HCT116 (cell line): ENCODE results near the gene INSRR. TPM values are rescaled to one million over a fixed set of nuclear protein-coding genes. Genes with fewer than 3 reads are reported as not detected.

Experiments
- ATAC-seq: fragments of 200-7000 bp; cut with Tn5 transposase; 2 replicates; pipeline ENCODE4 v1.9.1; 2020; ENCODE audit warnings: mild to moderate bottlenecking, moderate library complexity
- BruUV-seq: library from RNA; stranded (reverse); fragments of 400-500 nt; replicated peaks from 2 replicates; lab custom pipeline; 2021; lab: Mats Ljungman, UMichigan
- CTCF ChIA-PET: fragments of 300-600 bp; sonication (Branson Sonifier 250); formaldehyde crosslinking; loops from one replicate; lab custom pipeline; 2021; ENCODE audit warnings: antibody characterized with exemption; lab: Charles Lee
- POLR2A ChIA-PET: fragments of 300-600, 350-600 bp; sonication (Branson Sonifier 250); formaldehyde crosslinking; loops from one replicate; lab custom pipeline; 2021; ENCODE audit warnings: antibody characterized with exemption; lab: Charles Lee
- RAD21 ChIA-PET, 2 experiments: fragments of 300-600 bp; sonication (Branson Sonifier 250); formaldehyde crosslinking; loops; one replicate each; lab custom pipeline; 2023; ENCODE audit warnings: low total read pairs in 2 of 2; ENCODE audit not compliant: uncharacterized antibody in 2 of 2, unreplicated experiment in 2 of 2, low non-redundant PET in 1 of 2; lab: Charles Lee
- DNase-seq: peaks from one replicate; pipeline ENCODE4 v3.0.0-alpha.2; 2010; ENCODE audit warnings: low read depth, low spot score
- H2AFZ ChIP-seq: fragments of 200-600 bp; shearing (Covaris generic), sonication (generic); 2 replicates; pipeline ENCODE4 v1.6.1; 2017; ENCODE audit warnings: low read depth, mixed run types, mixed read lengths, antibody characterized with exemption, low read length; ENCODE audit not compliant: poor library complexity, severe bottlenecking
- H3K27ac ChIP-seq: 2 replicates; pipeline ENCODE4 v1.5.1; 2012; ENCODE audit warnings: low read depth, low read length
- H3K27me3 ChIP-seq: fragments of 200-600 bp; sonication (generic); 2 replicates; pipeline ENCODE4 v1.6.1; 2016; ENCODE audit warnings: mixed run types, low read length, mixed read lengths; ENCODE audit not compliant: insufficient read depth
- H3K36me3 ChIP-seq, 2 experiments: fragments of 200-500 bp in 1 of 2; fragments of 200-600 bp in 1 of 2; sonication (Bioruptor generic) in 1 of 2; sonication (generic) in 1 of 2; 2 replicates each; pipeline versions ENCODE4 v1.5.1 to v1.6.1; 2014 to 2016; ENCODE audit warnings: low read length in 2 of 2, inconsistent platforms in 1 of 2, mixed read lengths in 1 of 2, mixed run types in 1 of 2; ENCODE audit not compliant: insufficient read depth in 2 of 2, control insufficient read depth in 1 of 2
- H3K4me1 ChIP-seq, 2 experiments: fragments of 200-600 bp in 1 of 2; sonication (generic) in 1 of 2; 2 replicates each; pipeline versions ENCODE4 v1.5.1 to v1.6.1; 2012 to 2017; ENCODE audit warnings: low read length in 2 of 2, inconsistent platforms in 1 of 2, mild to moderate bottlenecking in 1 of 2, mixed read lengths in 1 of 2, mixed run types in 1 of 2, moderate library complexity in 1 of 2; ENCODE audit not compliant: insufficient read depth in 2 of 2, control insufficient read depth in 1 of 2
- H3K4me2 ChIP-seq: fragments of 200-600 bp; sonication (generic); 2 replicates; pipeline ENCODE4 v1.6.1; 2017; ENCODE audit warnings: mixed run types, low read length, mixed read lengths
- H3K4me3 ChIP-seq, 2 experiments: fragments of 200-600 bp in 1 of 2; sonication (generic) in 1 of 2; replicated peaks in 1 of 2; 2 replicates each; pipeline ENCODE4 v1.5.1; 2011 to 2016; ENCODE audit warnings: low read length in 2 of 2, control low read depth in 1 of 2, low read depth in 1 of 2, mild to moderate bottlenecking in 1 of 2, mixed read lengths in 1 of 2, mixed run types in 1 of 2
- H3K79me2 ChIP-seq: fragments of 200-600 bp; sonication (generic); 2 replicates; pipeline ENCODE4 v1.6.1; 2017; ENCODE audit warnings: mild to moderate bottlenecking, mixed run types, low read length, moderate library complexity, mixed read lengths; ENCODE audit not compliant: insufficient read depth
- H3K9ac ChIP-seq: fragments of 200-600 bp; sonication (generic); 2 replicates; pipeline ENCODE4 v1.6.1; 2016; ENCODE audit warnings: low read length, mixed read lengths
- H3K9me2 ChIP-seq: fragments of 200-600 bp; sonication (generic), shearing (Covaris generic); 2 replicates; pipeline ENCODE4 v1.6.1; 2017; ENCODE audit warnings: mixed run types, mild to moderate bottlenecking, moderate library complexity; ENCODE audit not compliant: insufficient read depth
- H3K9me3 ChIP-seq, 2 experiments: fragments of 200-500 bp in 1 of 2; fragments of 200-600 bp in 1 of 2; sonication (Bioruptor generic) in 1 of 2; sonication (generic) in 1 of 2; 2 replicates each; pipeline ENCODE4 v1.6.1; 2014 to 2017; ENCODE audit warnings: low read length in 2 of 2, mixed read lengths in 2 of 2, inconsistent platforms in 1 of 2, low read depth in 1 of 2, mild to moderate bottlenecking in 1 of 2, mixed run types in 1 of 2, moderate library complexity in 1 of 2; ENCODE audit not compliant: control insufficient read depth in 1 of 2, insufficient read depth in 1 of 2
- H4K20me1 ChIP-seq: fragments of 200-600 bp; sonication (generic), shearing (Covaris generic); 2 replicates; pipeline ENCODE4 v1.6.1; 2017; ENCODE audit warnings: mixed run types, mild to moderate bottlenecking, moderate library complexity; ENCODE audit not compliant: insufficient read depth
- CBX3 ChIP-seq: IDR thresholded peaks from 2 replicates; pipeline ENCODE4 v1.6.1; 2012; ENCODE audit warnings: low read depth
- CEBPB ChIP-seq: IDR thresholded peaks from 2 replicates; pipeline ENCODE4 v1.6.1; 2012; ENCODE audit warnings: low read depth
- CTCF ChIP-seq, 3 experiments: fragments of 200-600 bp in 1 of 3; sonication (generic) in 1 of 3; IDR thresholded peaks in 2 of 3; conservative IDR thresholded peaks in 1 of 3; 2 replicates each; pipeline ENCODE4 v1.5.1; 2012 to 2017; ENCODE audit warnings: low read depth in 2 of 3, low read length in 2 of 3, antibody characterized with exemption in 1 of 3, borderline replicate concordance in 1 of 3, control low read depth in 1 of 3, mild to moderate bottlenecking in 1 of 3, mixed read lengths in 1 of 3, mixed run types in 1 of 3, moderate library complexity in 1 of 3; ENCODE audit not compliant: insufficient read depth in 1 of 3
- EGR1 ChIP-seq: IDR thresholded peaks from 2 replicates; pipeline ENCODE4 v1.6.1; 2012; ENCODE audit warnings: low read depth
- EZH2 ChIP-seq: fragments of 200-600 bp; sonication (generic); IDR thresholded peaks from 2 replicates; pipeline ENCODE4 v1.6.1; 2017; ENCODE audit warnings: antibody characterized with exemption, mixed run types
- EZH2phosphoT487 ChIP-seq: fragments of 200-600 bp; IDR thresholded peaks from 2 replicates; pipeline ENCODE4 v1.6.1; 2018; ENCODE audit warnings: antibody characterized with exemption, borderline replicate concordance
- FOSL1 ChIP-seq: IDR thresholded peaks from 2 replicates; pipeline ENCODE4 v1.6.1; 2012; ENCODE audit warnings: low read depth
- JUND ChIP-seq: IDR thresholded peaks from 2 replicates; pipeline ENCODE4 v1.6.1; 2012
- MAX ChIP-seq: IDR thresholded peaks from 2 replicates; pipeline ENCODE4 v1.6.1; 2012
- POLR2A ChIP-seq: IDR thresholded peaks from 2 replicates; pipeline ENCODE4 v1.7.0; 2011; ENCODE audit warnings: borderline replicate concordance; ENCODE audit not compliant: insufficient read depth, insufficient read length; ENCODE audit errors: extremely low read depth
- POLR2AphosphoS5 ChIP-seq: IDR thresholded peaks from 2 replicates; pipeline ENCODE4 v1.6.1; 2011; ENCODE audit warnings: mild to moderate bottlenecking, low read depth, low read length, moderate library complexity
- SIN3A ChIP-seq: IDR thresholded peaks from 2 replicates; pipeline ENCODE4 v1.6.1; 2012; ENCODE audit warnings: low read depth
- SRF ChIP-seq: IDR thresholded peaks from 2 replicates; pipeline ENCODE4 v1.6.1; 2012; ENCODE audit warnings: low read depth
- TCF7L2 ChIP-seq: IDR thresholded peaks from 2 replicates; pipeline ENCODE4 v1.7.0; 2011; ENCODE audit warnings: borderline replicate concordance, inconsistent platforms; ENCODE audit not compliant: insufficient read depth, insufficient read length; ENCODE audit errors: extremely low read depth
- ZBTB33 ChIP-seq: IDR thresholded peaks from 2 replicates; pipeline ENCODE4 v1.6.1; 2011; ENCODE audit warnings: mild to moderate bottlenecking, low read length, moderate library complexity; ENCODE audit not compliant: insufficient replicate concordance; ENCODE audit errors: extremely low read depth
- ZFX ChIP-seq: fragments of 450-650 bp; IDR thresholded peaks from 2 replicates; pipeline ENCODE4 v1.6.1; 2017
- ZNF274 ChIP-seq: fragments of 200-500 bp; sonication (Bioruptor generic); IDR thresholded peaks from 2 replicates; pipeline ENCODE4 v1.6.1; 2014; ENCODE audit warnings: mild to moderate bottlenecking, low read depth, low read length, inconsistent platforms
- intact Hi-C: fragments of 100-400 bp; cut with micrococcal nuclease; formaldehyde crosslinking; loops from 2 replicates; pipeline ENCODE4 v1.10.0; 2022
- total RNA-seq: library from RNA; stranded (reverse); gene quantifications from one replicate; pipeline ENCODE4 v1.2.1, GENCODE V29; 2021; ENCODE audit not compliant: unreplicated experiment

The INSRR gene
- total RNA-seq, 1 experiment from 2014 or later = not detected

GRCh38 chr1:156823210-156823790, 35.6 kb downstream of the INSRR start:
- no peaks in the 10 kb centered on the region for H3K36me3 ChIP-seq
- BruUV-seq = no TSS peak
- no peak overlapping the region for H3K4me2 ChIP-seq
- CTCF ChIA-PET = interaction anchor here (0.9 kb wide), 1 partner anchor 97 kb away, joined by 3 read pairs; no protein-coding TSS in a partner anchor
- no peaks in the 10 kb centered on the region for H4K20me1 ChIP-seq
- peaks cover 0 to 9% of the 10 kb centered on the region in 2 experiments; a peak in 1 of 4 replicates for H3K4me1 ChIP-seq
- intact Hi-C loops = no loop called here
- no peak overlapping the region for H2AFZ ChIP-seq
- no peak overlapping the region for H3K4me3 ChIP-seq
- RAD21 ChIA-PET = no interaction called here
- ATAC-seq = no peak
- TF ChIP-seq CTCF (IDR thresholded peaks at IDR 0.05 in 2 of 3, conservative IDR thresholded peaks at IDR 0.05 in 1 of 3; ENCODE audit: borderline replicate concordance in 1 of 3, insufficient read depth in 1 of 3, low read depth in 2 of 3, low read length in 2 of 3) (no peak), EGR1 (no peak), ZNF274 (no peak)
- TF ChIP-seq, all 23 proteins: peak for 0
- Histone ChIP-seq H3K27ac (no peak overlapping the region), H3K79me2 (no peaks in the 10 kb centered on the region), H3K9ac (no peak overlapping the region), H3K9me2 (no peaks in the 10 kb centered on the region), H3K9me3 (no peaks in the 10 kb centered on the region), H3K27me3 (no peaks in the 10 kb centered on the region)
- POLR2A ChIA-PET = no interaction called here
- no peak for DNase-seq

GRCh38 chr1:156822680-156823079, 36.2 kb downstream of the INSRR start:
- no peaks in the 10 kb centered on the region for H3K27me3 ChIP-seq
- no peaks in the 10 kb centered on the region for H3K9me2 ChIP-seq
- POLR2A ChIA-PET = interaction anchor here (0.9 kb wide), 1 partner anchor 10 kb away, joined by 3 read pairs; no protein-coding TSS in a partner anchor
- ATAC-seq (no peak), DNase-seq (no peak)
- H3K9ac ChIP-seq = no peak overlapping the region
- no peak overlapping the region for H2AFZ ChIP-seq
- no peak overlapping the region for H3K4me3 ChIP-seq
- H3K36me3 ChIP-seq = no peaks in the 10 kb centered on the region
- H3K4me2 ChIP-seq = no peak overlapping the region
- BruUV-seq = no TSS peak
- no peak overlapping the region for H3K27ac ChIP-seq
- CTCF ChIA-PET = interaction anchor here (0.6 to 1.6 kb wide), 5 partner anchors 9 to 192 kb away, joined by 3 to 9 read pairs (median 3); no protein-coding TSS in a partner anchor
- no peaks in the 10 kb centered on the region for H3K9me3 ChIP-seq
- RAD21 ChIA-PET = no interaction called here
- intact Hi-C loops = no loop called here
- peaks cover 0 to 9% of the 10 kb centered on the region in 2 experiments; a peak in 1 of 4 replicates for H3K4me1 ChIP-seq
- no peaks in the 10 kb centered on the region for H4K20me1 ChIP-seq
- H3K79me2 ChIP-seq = no peaks in the 10 kb centered on the region
- no peak for TF ChIP-seq ZFX
- TF ChIP-seq MAX = no peak
- TF ChIP-seq EZH2phosphoT487 = no peak
- TF ChIP-seq SRF = no peak
- TF ChIP-seq JUND = no peak
- no peak for TF ChIP-seq POLR2AphosphoS5
- TF ChIP-seq POLR2A = no peak
- no peak for TF ChIP-seq ZBTB33
- TF ChIP-seq TCF7L2 = no peak
- TF ChIP-seq EGR1 = no peak
- no peak for TF ChIP-seq CBX3
- no peak for TF ChIP-seq SIN3A
- no peak for TF ChIP-seq FOSL1
- TF ChIP-seq EZH2 = no peak
- no peak for TF ChIP-seq CEBPB
